Stimulated activated CD8-positive, alpha-beta memory T cell treated with anti-CD3 and anti-CD28 coated beads, Interleukin-12 subunit alpha, Interleukin-12 subunit beta, amount 100 ng/mL, for 24 hours (primary cell): ENCODE data around the gene FOXK1.
A peak's percentile ranks its signal among the peaks of the same experiment; 100 is the strongest.
"Not testable (repeated sequence)": the region's sequence is repeated elsewhere in the genome, so short reads cannot be mapped to it uniquely, and the experiment has no call there.

Source experiments
- DNase-seq: peaks from one replicate; pipeline ENCODE4 v3.0.0-alpha.2; 2020; ENCODE audit errors: extremely low read depth

The FOXK1 gene

GRCh38 chr7:4786015-4786414 lies 103.9 kb downstream of the FOXK1 start:
- no peak for DNase-seq

GRCh38 chr7:4787541-4787940 lies 105.4 kb downstream of the FOXK1 start:
- no peak for DNase-seq

GRCh38 chr7:4787947-4788626 lies 106.0 kb downstream of the FOXK1 start:
- no peak for DNase-seq

GRCh38 chr7:4788627-4789189 lies 106.6 kb downstream of the FOXK1 start:
- no peak for DNase-seq

GRCh38 chr7:4789194-4790077 lies 107.3 kb downstream of the FOXK1 start:
- no peak for DNase-seq

GRCh38 chr7:4790078-4790465 lies 108.0 kb downstream of the FOXK1 start:
- DNase-seq, result no peak

- DNase-seq, result no peak
Measured at GRCh38 chr7:4790516-4790991, 108.5 kb downstream of the FOXK1 start.

GRCh38 chr7:4791101-4791737 lies 109.1 kb downstream of the FOXK1 start:
- DNase-seq, result no peak

- DNase-seq, result peak; percentile 67
Measured at GRCh38 chr7:4791738-4792536, 109.8 kb downstream of the FOXK1 start.

GRCh38 chr7:4792537-4793126 lies 110.5 kb downstream of the FOXK1 start:
- DNase-seq, result no peak

- not testable (repeated sequence) for DNase-seq
Measured at GRCh38 chr7:4793385-4793993, 111.4 kb downstream of the FOXK1 start.

GRCh38 chr7:4794171-4794570 lies 112.1 kb downstream of the FOXK1 start:
- DNase-seq, result not testable (repeated sequence)

- DNase-seq, result no peak
Measured at GRCh38 chr7:4794591-4795350, 112.7 kb downstream of the FOXK1 start.

- no peak for DNase-seq
Measured at GRCh38 chr7:4796453-4796852, 114.4 kb downstream of the FOXK1 start.

- DNase-seq, result no peak
Measured at GRCh38 chr7:4797858-4798705, 116.0 kb downstream of the FOXK1 start.

GRCh38 chr7:4798706-4799235 lies 116.7 kb downstream of the FOXK1 start:
- no peak for DNase-seq

GRCh38 chr7:4799508-4800268 lies 117.6 kb downstream of the FOXK1 start:
- no peak for DNase-seq

GRCh38 chr7:4800487-4800886 lies 118.4 kb downstream of the FOXK1 start:
- no peak for DNase-seq
